Pancreas (tissue), 10 donors: ENCODE results near the gene GGA3. TPM values are rescaled to one million over a fixed set of nuclear protein-coding genes. Genes with fewer than 3 reads are reported as not detected.

ENCODE experiments used
- ATAC-seq, 4 donors: fragments of 200-7000 bp; cut with Tn5 transposase; one replicate each; pipeline versions ENCODE4 v1.8.0 to v1.9.1; 2020; ENCODE audit warnings: mild to moderate bottlenecking in 4 of 4, moderate library complexity in 4 of 4
- DNase-seq, 6 donors: peaks; one replicate each; pipeline ENCODE4 v3.0.0-alpha.2; 2020
- FAIRE-seq: peaks from 2 replicates; lab custom pipeline; 2012; peaks lifted over from hg19 to GRCh38; lab: Jason Lieb, UNC
- H3K27ac ChIP-seq, 4 donors: fragments of 200-600 bp; sonication (generic); 1 replicate in 3 of 4; 2 replicates in 1 of 4; pipeline versions ENCODE4 v1.5.0 to v1.8.0; 2020
- H3K27me3 ChIP-seq, 4 donors: fragments of 200-600 bp; one replicate each; pipeline ENCODE4 v1.8.0; 2021
- H3K36me3 ChIP-seq, 3 donors: fragments of 200-600 bp; sonication (generic) in 1 of 3; one replicate each; pipeline versions ENCODE4 v1.5.0 to v1.8.0; 2020 to 2021
- H3K4me1 ChIP-seq, 3 donors: fragments of 200-600 bp; one replicate each; pipeline ENCODE4 v1.8.0; 2021
- H3K4me3 ChIP-seq, 4 donors: fragments of 200-600 bp; sonication (generic) in 2 of 4; one replicate each; pipeline versions ENCODE4 v1.5.0 to v1.8.0; 2020 to 2021
- H3K9me3 ChIP-seq, 4 donors: fragments of 200-600 bp; one replicate each; pipeline ENCODE4 v1.8.0; 2021
- WGBS, 2 donors: extraction: QIAGEN DNeasy Blood & Tissue Kit; methylation state at CpG; one replicate each; pipeline ENCODE4 v1.1.7; 2013; 5-methylcytosine and 5-hydroxymethylcytosine counted together
- intact Hi-C, 3 donors: fragments of 100-400 bp; cut with DNase I; formaldehyde crosslinking; loops; one replicate each; pipeline versions ENCODE4 v1.11.1 to v1.14.2; 2022
- polyA plus RNA-seq, 2 donors: library from polyadenylated mRNA; stranded (reverse); fragments of 200-250 nt; gene quantifications; one replicate each; pipeline ENCODE4 v1.2.3, GENCODE V29; 2013
- total RNA-seq, 6 donors: library from RNA; stranded (reverse); fragmentation: NEBNext Ultra II Directional in 4 of 6; extraction: Animal tissue kit (Norgen Biotek cat#: 25700) in 4 of 6; gene quantifications; one replicate each; pipeline versions ENCODE4 v1.2.1 to v1.2.4, GENCODE V29; 2021 to 2023
- TF ChIP-seq, protein P1 (sequence below), 4 donors: fragments of 200-600 bp; sonication (generic) in 3 of 4; IDR thresholded peaks; one replicate each; pipeline versions ENCODE4 v1.5.0 to v1.8.0; 2021; ENCODE audit warnings: antibody characterized with exemption in 4 of 4
- donor health status: healthy with polysubstance abuse.
- donor health status: DM: no; HTN: no; CAD: no; lungs with moderate emphysema.
- donor health status: DM: no; HTN: no; CAD: no.
- donor health status: control.
- donor health status: control.
- donor health status: Bipolar disorder and iron deficiency.
- donor health status: DM: yes; HTN: yes; CAD: no.
- donor health status: DM: no; HTN: no; CAD: no.
- donor health status: DM: no; HTN: no; CAD: no.
- donor health status: DM: yes; HTN: yes; CAD: no.

GGA3 gene
- total and polyA plus RNA-seq, 8 donors, result 13.9 to 39.7 (median 21.0) TPM

DNA sequence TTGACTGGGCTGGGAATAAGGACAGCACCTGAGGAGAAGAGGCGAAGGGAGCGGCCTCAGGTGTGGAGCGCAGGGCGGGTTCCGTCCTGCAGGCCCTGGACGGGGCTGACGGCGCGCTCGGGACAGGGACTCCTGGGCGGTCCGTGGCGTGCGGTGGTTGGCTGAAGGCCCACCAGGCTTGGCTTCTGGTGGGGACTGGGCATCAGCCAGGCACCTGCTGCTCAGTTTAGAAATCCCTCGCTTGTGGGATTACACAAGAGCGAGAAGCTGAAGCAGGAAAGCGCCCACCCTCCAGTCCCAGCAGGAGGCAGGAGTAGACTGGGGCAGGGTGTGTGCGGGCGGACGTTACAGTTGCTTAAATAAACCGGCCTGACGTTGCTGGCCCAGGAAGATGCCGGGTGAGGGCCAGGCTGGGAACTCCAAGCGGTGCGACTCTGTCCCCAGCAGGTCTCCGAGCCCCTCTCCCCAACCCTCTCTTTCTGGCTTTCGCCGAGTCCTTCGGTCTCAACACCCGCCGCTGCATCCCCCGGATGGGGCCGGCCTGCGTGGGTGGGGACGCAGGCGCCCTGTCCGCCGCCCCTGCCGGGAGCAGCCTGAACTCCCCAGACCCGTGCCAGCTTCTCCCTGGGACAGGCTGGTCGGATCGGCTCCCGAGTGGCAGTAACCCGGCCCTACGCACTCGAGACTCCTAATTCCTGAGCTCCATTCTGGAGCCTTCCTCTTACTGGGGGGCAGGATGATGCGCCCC is 9.0 kb upstream of the GGA3 start:
- ATAC-seq, result peak; percentile 55 to 72 (median 64)
- H3K4me1 ChIP-seq, result peaks cover 4 to 12% (median 7%) of the 10 kb centered on the region in 3 donors
- peaks cover 3 to 14% (median 4%) of the 10 kb centered on the region in 3 donors for H3K36me3 ChIP-seq
- no peaks in the 10 kb centered on the region for H3K9me3 ChIP-seq
- WGBS, 2 donors, result 0 to 1% methylated on average over 43 to 47 of the region's 47 CpGs
- TF ChIP-seq, protein P1, sequence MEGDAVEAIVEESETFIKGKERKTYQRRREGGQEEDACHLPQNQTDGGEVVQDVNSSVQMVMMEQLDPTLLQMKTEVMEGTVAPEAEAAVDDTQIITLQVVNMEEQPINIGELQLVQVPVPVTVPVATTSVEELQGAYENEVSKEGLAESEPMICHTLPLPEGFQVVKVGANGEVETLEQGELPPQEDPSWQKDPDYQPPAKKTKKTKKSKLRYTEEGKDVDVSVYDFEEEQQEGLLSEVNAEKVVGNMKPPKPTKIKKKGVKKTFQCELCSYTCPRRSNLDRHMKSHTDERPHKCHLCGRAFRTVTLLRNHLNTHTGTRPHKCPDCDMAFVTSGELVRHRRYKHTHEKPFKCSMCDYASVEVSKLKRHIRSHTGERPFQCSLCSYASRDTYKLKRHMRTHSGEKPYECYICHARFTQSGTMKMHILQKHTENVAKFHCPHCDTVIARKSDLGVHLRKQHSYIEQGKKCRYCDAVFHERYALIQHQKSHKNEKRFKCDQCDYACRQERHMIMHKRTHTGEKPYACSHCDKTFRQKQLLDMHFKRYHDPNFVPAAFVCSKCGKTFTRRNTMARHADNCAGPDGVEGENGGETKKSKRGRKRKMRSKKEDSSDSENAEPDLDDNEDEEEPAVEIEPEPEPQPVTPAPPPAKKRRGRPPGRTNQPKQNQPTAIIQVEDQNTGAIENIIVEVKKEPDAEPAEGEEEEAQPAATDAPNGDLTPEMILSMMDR (IDR thresholded peaks at IDR 0.05), result no peak
- FAIRE-seq, result no peak
- peak overlapping the region; percentile 93 to 99 (median 96) for H3K27ac ChIP-seq
- DNase-seq, result peak; percentile 63 to 90 (median 79)
- peak overlapping the region; percentile 80 to 94 (median 88) for H3K4me3 ChIP-seq
- intact Hi-C loops, result no loop called here
- no peaks in the 10 kb centered on the region for H3K27me3 ChIP-seq

DNA sequence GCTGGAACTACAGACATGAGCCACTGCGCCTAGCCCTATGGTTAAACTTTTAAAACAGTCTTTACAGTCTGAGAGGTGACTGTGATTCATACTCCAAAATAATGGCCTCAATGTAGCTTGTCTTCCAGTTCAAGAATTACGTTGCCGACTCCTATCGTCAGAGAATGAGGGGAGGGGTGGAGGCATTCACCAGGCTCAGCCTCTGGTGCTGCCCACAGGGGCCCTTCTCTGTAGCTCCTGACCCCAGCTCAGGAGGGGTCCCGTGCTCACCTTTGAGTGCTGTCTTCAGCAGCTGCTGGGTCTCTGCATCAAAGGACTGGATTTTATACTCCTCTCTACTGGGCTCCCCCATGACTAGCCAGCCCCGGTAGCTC is 8.4 kb upstream of the GGA3 start:
- intact Hi-C loops, result no loop called here
- no peak for DNase-seq
- FAIRE-seq, result no peak
- Histone ChIP-seq H3K36me3 (peaks cover 3 to 16% (median 4%) of the 10 kb centered on the region in 3 donors), H3K4me1 (peaks cover 4 to 12% (median 7%) of the 10 kb centered on the region in 3 donors), H3K4me3 (peak overlapping the region; percentile 80 to 94 (median 88)), H3K27me3 (no peaks in the 10 kb centered on the region), H3K27ac (peak overlapping the region; percentile 93 to 99 (median 96)), H3K9me3 (no peaks in the 10 kb centered on the region)
- no peak for ATAC-seq
- WGBS, 2 donors, result 16% methylated on average over 6 of the region's 6 CpGs
- TF ChIP-seq, protein P1 (IDR thresholded peaks at IDR 0.05), result no peak

DNA sequence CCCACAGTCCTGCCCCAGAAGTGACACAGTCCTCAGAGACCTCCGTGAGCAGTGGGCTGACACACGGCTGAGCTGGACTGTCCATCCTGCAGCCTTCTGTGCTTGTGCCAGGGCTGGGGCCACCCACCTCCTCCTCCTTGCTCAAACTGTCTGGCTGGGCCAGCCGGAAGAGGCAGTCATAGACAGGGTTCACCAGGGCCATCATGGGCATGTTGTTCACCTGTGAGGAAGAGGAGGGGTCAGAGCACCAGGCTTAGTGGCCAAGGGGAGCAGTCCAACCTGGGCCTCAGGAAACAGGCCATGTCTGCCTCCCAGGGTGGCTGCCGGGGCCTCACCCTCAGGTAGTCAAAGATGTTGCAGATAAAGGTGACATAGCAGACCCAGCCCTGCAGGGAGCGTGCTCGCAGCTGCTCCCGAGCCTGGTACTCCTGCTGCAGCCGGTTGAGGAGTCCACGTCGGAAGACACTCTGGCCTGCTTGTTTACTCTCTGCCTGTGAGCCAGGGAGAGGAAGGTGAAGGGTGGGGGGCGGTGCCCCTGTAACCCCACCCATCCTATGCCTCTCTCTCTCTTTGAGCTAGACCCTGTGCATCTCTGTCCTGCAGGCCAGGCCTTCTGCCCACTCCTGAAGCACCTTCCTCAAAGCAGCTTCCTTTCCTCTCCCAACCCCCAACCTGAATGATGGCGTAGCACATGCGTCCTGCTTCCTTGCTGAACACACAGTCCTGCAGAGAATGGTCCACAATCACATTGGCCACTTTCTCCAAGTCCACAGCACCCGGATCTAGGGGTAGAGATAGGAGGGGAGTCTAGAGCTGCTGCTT is 6.2 kb upstream of the GGA3 start:
- no peak for ATAC-seq
- 57 to 64% methylated on average over 13 to 14 of the region's 14 CpGs for WGBS, 2 donors

DNA sequence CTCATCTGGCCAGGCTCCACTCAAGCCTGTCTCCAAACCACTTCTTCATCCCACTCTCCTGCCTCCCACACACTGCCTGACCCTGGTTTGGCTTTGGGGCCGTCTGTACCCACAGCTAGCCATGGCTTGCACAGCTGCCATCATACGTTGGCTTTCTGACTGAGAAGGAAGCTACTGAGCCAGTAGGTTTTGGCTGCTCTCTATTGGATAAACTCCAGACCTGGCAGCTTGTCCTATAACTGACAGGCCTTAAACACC is 5.7 kb upstream of the GGA3 start:
- Histone ChIP-seq H3K9me3 (no peaks in the 10 kb centered on the region), H3K27me3 (no peaks in the 10 kb centered on the region), H3K36me3 (peaks cover 3 to 20% (median 4%) of the 10 kb centered on the region in 3 donors), H3K4me3 (no peak overlapping the region), H3K4me1 (peaks cover 4 to 15% (median 6%) of the 10 kb centered on the region in 3 donors), H3K27ac (no peak overlapping the region)
- FAIRE-seq (no peak), ATAC-seq (no peak), DNase-seq (no peak)
- WGBS, 2 donors, result 60 to 77% methylated on average over 2 of the region's 2 CpGs
- TF ChIP-seq, protein P1 (IDR thresholded peaks at IDR 0.05), result no peak
- intact Hi-C loops, result no loop called here

More for the DNA sequence above, 6.2 kb upstream of the GGA3 start:
- FAIRE-seq (no peak), DNase-seq (no peak)
- no peak overlapping the region for H3K27ac ChIP-seq
- no peaks in the 10 kb centered on the region for H3K9me3 ChIP-seq
- intact Hi-C loops, result no loop called here
- H3K27me3 ChIP-seq, result no peaks in the 10 kb centered on the region
- peaks cover 3 to 20% (median 4%) of the 10 kb centered on the region in 3 donors for H3K36me3 ChIP-seq
- TF ChIP-seq, protein P1 (IDR thresholded peaks at IDR 0.05), result no peak
- no peak overlapping the region for H3K4me3 ChIP-seq
- peaks cover 4 to 11% (median 11%) of the 10 kb centered on the region in 3 donors for H3K4me1 ChIP-seq
